Keratinocyte (primary cell): ENCODE results near the gene ASPN. TPM values are rescaled to one million over a fixed set of nuclear protein-coding genes. Genes with fewer than 3 reads are reported as not detected.

Source experiments
- DNase-seq: peaks from one replicate; pipeline ENCODE4 v3.0.0-alpha.2; 2011; ENCODE audit warnings: low read depth, missing footprints, low spot score
- FAIRE-seq: peaks from 2 replicates; lab custom pipeline; 2011; peaks lifted over from hg19 to GRCh38; lab: Jason Lieb, UNC
- H2AFZ ChIP-seq: 2 replicates; pipeline ENCODE4 v1.6.0; 2012; ENCODE audit warnings: low read length, control low read depth, inconsistent platforms; ENCODE audit not compliant: control insufficient read depth
- H3K27ac ChIP-seq: 2 replicates; pipeline ENCODE4 v1.5.1; 2011; ENCODE audit warnings: low read length; ENCODE audit not compliant: control insufficient read depth, insufficient read depth
- H3K27me3 ChIP-seq: 3 replicates; pipeline ENCODE4 v1.6.0; 2011; ENCODE audit warnings: low read length; ENCODE audit not compliant: control insufficient read depth, insufficient read depth; ENCODE audit errors: extremely low read depth
- H3K36me3 ChIP-seq, 2 experiments: 2 replicates in 1 of 2; 3 replicates in 1 of 2; pipeline ENCODE4 v1.5.1; 2011; ENCODE audit warnings: low read length in 2 of 2, mild to moderate bottlenecking in 1 of 2; ENCODE audit not compliant: control insufficient read depth in 2 of 2, insufficient read depth in 2 of 2; ENCODE audit errors: extremely low read depth in 1 of 2
- H3K4me1 ChIP-seq: 3 replicates; pipeline ENCODE4 v1.5.1; 2011; ENCODE audit warnings: low read length; ENCODE audit not compliant: control insufficient read depth, insufficient read depth; ENCODE audit errors: extremely low read depth
- H3K4me2 ChIP-seq: 3 replicates; pipeline ENCODE4 v1.6.0; 2011; ENCODE audit warnings: low read depth, low read length; ENCODE audit not compliant: control insufficient read depth, insufficient read depth; ENCODE audit errors: extremely low read depth
- H3K4me3 ChIP-seq, 3 experiments: fragments of 200-600 bp in 1 of 3; sonication (generic) in 1 of 3; 2 replicates in 2 of 3; 3 replicates in 1 of 3; pipeline ENCODE4 v1.5.1; 2011 to 2016; ENCODE audit warnings: low read length in 3 of 3, mild to moderate bottlenecking in 3 of 3, control low read depth in 2 of 3, inconsistent platforms in 1 of 3, low read depth in 1 of 3, mixed read lengths in 1 of 3, mixed run types in 1 of 3, moderate library complexity in 1 of 3; ENCODE audit not compliant: control insufficient read depth in 2 of 3, insufficient read depth in 2 of 3; ENCODE audit errors: extremely low read depth in 1 of 3
- H3K79me2 ChIP-seq: 2 replicates; pipeline ENCODE4 v1.6.0; 2012; ENCODE audit warnings: low read length; ENCODE audit not compliant: control insufficient read depth, insufficient read depth
- H3K9ac ChIP-seq: 3 replicates; pipeline ENCODE4 v1.6.0; 2011; ENCODE audit warnings: low read length; ENCODE audit not compliant: control insufficient read depth, insufficient read depth; ENCODE audit errors: extremely low read depth
- H3K9me1 ChIP-seq: 3 replicates; pipeline ENCODE4 v1.6.0; 2011; ENCODE audit warnings: low read length; ENCODE audit not compliant: control insufficient read depth, insufficient read depth; ENCODE audit errors: extremely low read depth
- H3K9me3 ChIP-seq: 2 replicates; pipeline ENCODE4 v1.5.1; 2012; ENCODE audit warnings: low read depth, low read length; ENCODE audit not compliant: control insufficient read depth
- H4K20me1 ChIP-seq: 3 replicates; pipeline ENCODE4 v1.6.0; 2011; ENCODE audit warnings: low read length; ENCODE audit not compliant: control insufficient read depth, insufficient read depth; ENCODE audit errors: extremely low read depth
- EZH2 ChIP-seq: IDR thresholded peaks from one replicate; pipeline ENCODE4 v1.6.1; 2012; ENCODE audit warnings: inconsistent platforms, mild to moderate bottlenecking, low read length, moderate library complexity
- dilution Hi-C: fragments of 300-500 bp; cut with MboI; formaldehyde crosslinking; loops from one replicate; pipeline ENCODE4 v1.7.0; 2020; ENCODE audit warnings: low sequenced_read_pairs; ENCODE audit not compliant: extremely low pct_ligation_motif_present
- polyA plus RNA-seq, 5 experiments: library from polyadenylated mRNA; depleted of rRNA in 3 of 5; stranded (reverse) in 3 of 5; stranded (forward) in 1 of 5; unstranded in 1 of 5; fragments of >200 nt; gene quantifications; 1 replicate in 1 of 5; 2 replicates in 3 of 5; 3 replicates in 1 of 5; pipeline versions ENCODE4 v1.2.1 to v1.2.3, GENCODE V29; 2011 to 2012; ENCODE audit warnings: missing spikeins in 2 of 5, low read depth in 1 of 5, low replicate concordance in 1 of 5
- TF ChIP-seq, protein P1 (sequence below), 3 experiments: IDR thresholded peaks in 1 of 3; conservative IDR thresholded peaks in 1 of 3; optimal IDR thresholded peaks in 1 of 3; 2 replicates in 2 of 3; 3 replicates in 1 of 3; pipeline versions ENCODE3 to v1.5.1; 2011; ENCODE audit warnings: low read length in 3 of 3, mild to moderate bottlenecking in 3 of 3, moderate library complexity in 2 of 3, control low read depth in 1 of 3, inconsistent platforms in 1 of 3; ENCODE audit not compliant: insufficient read depth in 2 of 3; ENCODE audit errors: extremely low read depth in 1 of 3

The ASPN gene
- polyA plus RNA-seq, 1 donor (not counting 4 experiments of a cell fraction or from before 2014, with no cell fraction given), result 0.63 TPM

- no peak overlapping the region for H2AFZ ChIP-seq
- no peaks in the 10 kb centered on the region for H3K9me1 ChIP-seq
- H3K4me3 ChIP-seq, result no peak overlapping the region
- no peaks in the 10 kb centered on the region for H3K9me3 ChIP-seq
- H3K27me3 ChIP-seq, result no peaks in the 10 kb centered on the region
- TF ChIP-seq, protein P1, sequence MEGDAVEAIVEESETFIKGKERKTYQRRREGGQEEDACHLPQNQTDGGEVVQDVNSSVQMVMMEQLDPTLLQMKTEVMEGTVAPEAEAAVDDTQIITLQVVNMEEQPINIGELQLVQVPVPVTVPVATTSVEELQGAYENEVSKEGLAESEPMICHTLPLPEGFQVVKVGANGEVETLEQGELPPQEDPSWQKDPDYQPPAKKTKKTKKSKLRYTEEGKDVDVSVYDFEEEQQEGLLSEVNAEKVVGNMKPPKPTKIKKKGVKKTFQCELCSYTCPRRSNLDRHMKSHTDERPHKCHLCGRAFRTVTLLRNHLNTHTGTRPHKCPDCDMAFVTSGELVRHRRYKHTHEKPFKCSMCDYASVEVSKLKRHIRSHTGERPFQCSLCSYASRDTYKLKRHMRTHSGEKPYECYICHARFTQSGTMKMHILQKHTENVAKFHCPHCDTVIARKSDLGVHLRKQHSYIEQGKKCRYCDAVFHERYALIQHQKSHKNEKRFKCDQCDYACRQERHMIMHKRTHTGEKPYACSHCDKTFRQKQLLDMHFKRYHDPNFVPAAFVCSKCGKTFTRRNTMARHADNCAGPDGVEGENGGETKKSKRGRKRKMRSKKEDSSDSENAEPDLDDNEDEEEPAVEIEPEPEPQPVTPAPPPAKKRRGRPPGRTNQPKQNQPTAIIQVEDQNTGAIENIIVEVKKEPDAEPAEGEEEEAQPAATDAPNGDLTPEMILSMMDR (optimal IDR thresholded peaks at IDR 0.05 in 1 of 3, IDR thresholded peaks at IDR 0.05 in 1 of 3, conservative IDR thresholded peaks at IDR 0.05 in 1 of 3; ENCODE audit: extremely low read depth in 1 of 3, insufficient read depth in 2 of 3, low read length in 3 of 3), result no peak
- no peak for TF ChIP-seq EZH2
- H3K27ac ChIP-seq, result peak overlapping the region; percentile 64
- H3K4me2 ChIP-seq, result peak overlapping the region; percentile 37
- peak overlapping the region; percentile 48 for H3K9ac ChIP-seq
- peak; percentile 64 for FAIRE-seq
- DNase-seq, result no peak
- dilution Hi-C loops, result no loop called here
- H3K4me1 ChIP-seq, result peaks cover 22% of the 10 kb centered on the region
- H4K20me1 ChIP-seq, result no peaks in the 10 kb centered on the region
- H3K79me2 ChIP-seq, result no peaks in the 10 kb centered on the region
- no peaks in the 10 kb centered on the region for H3K36me3 ChIP-seq
Observed at GRCh38 chr9:92468206-92468605, 14.1 kb downstream of the ASPN start.

DNA sequence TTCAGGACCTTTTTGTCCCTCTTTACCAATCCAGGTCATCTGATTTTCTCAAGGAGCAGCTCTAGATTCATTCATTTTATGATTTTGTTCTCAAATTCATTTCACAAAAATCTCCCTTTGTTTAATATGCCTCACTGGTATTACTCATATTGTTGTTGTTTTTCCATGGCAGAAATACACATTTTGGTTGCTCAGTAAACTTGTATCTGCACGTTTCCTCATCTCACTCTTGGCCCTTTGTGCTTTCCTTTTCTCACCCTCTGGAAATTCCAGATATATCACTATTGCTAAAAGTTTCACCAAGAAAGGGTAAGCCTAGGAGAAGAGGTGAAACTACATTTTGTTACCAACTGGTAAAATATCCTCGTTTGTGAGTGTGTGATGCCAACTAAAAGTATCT, 14.8 kb downstream of the ASPN start:
- Histone ChIP-seq H3K9me3 (no peaks in the 10 kb centered on the region), H3K4me2 (peak overlapping the region; percentile 42), H3K9me1 (no peaks in the 10 kb centered on the region), H3K4me1 (peaks cover 22% of the 10 kb centered on the region), H3K79me2 (no peaks in the 10 kb centered on the region), H3K4me3 (no peak overlapping the region), H2AFZ (no peak overlapping the region), H3K36me3 (no peaks in the 10 kb centered on the region), H4K20me1 (no peaks in the 10 kb centered on the region), H3K9ac (peak overlapping the region; percentile 48), H3K27ac (peak overlapping the region; percentile 64), H3K27me3 (no peaks in the 10 kb centered on the region)
- no peak for DNase-seq
- dilution Hi-C loops, result no loop called here
- no peak for FAIRE-seq
- TF ChIP-seq, protein P1 (optimal IDR thresholded peaks at IDR 0.05 in 1 of 3, IDR thresholded peaks at IDR 0.05 in 1 of 3, conservative IDR thresholded peaks at IDR 0.05 in 1 of 3; ENCODE audit: extremely low read depth in 1 of 3, insufficient read depth in 2 of 3, low read length in 3 of 3), result no peak
- no peak for TF ChIP-seq EZH2
